ENCODE results near the gene FECH. TPM values are rescaled to one million over a fixed set of nuclear protein-coding genes. Genes with fewer than 3 reads are reported as not detected.

FECH gene
- total RNA-seq, 1 experiment from 2014 or later, result 83.4 TPM

GRCh38 chr18:57559314-57559713 lies 27.2 kb downstream of the FECH start:
- Histone ChIP-seq H2AFZ (no peak overlapping the region), H3K4me3 (no peak overlapping the region), H3K27me3 (ENCODE audit: insufficient read depth, low read depth) (no peaks in the 10 kb centered on the region), H3F3A (ENCODE audit: insufficient read depth, low read depth) (no peaks in the 10 kb centered on the region; the same call in none of the 2 replicates), H3K79me2 (ENCODE audit: low read depth) (no peaks in the 10 kb centered on the region), H3K9me3 (ENCODE audit: insufficient read depth, low read depth) (no peaks in the 10 kb centered on the region), H3K4me1 (replicated peaks; ENCODE audit: insufficient read depth) (no peaks in the 10 kb centered on the region), H3K4me2 (no peak overlapping the region), H3K27ac (no peak overlapping the region), H3K9me2 (ENCODE audit: insufficient read depth) (no peaks in the 10 kb centered on the region), H3K36me3 (ENCODE audit: low read depth) (peaks cover 36% of the 10 kb centered on the region), H4K20me1 (ENCODE audit: insufficient read depth) (peaks cover 6% of the 10 kb centered on the region)
- no TSS peak for BruUV-seq (replicated peaks)
- ChIA-PET CTCF (no interaction called here), POLR2A (ENCODE audit: unreplicated experiment) (no interaction called here)
- TF ChIP-seq EZH2 (IDR thresholded peaks at IDR 0.05; ENCODE audit: low read depth), result no peak
- DNase-seq, result no peak
- intact Hi-C loops (cut with micrococcal nuclease; ENCODE audit: unreplicated experiment), result no loop called here

- no peaks in the 10 kb centered on the region; the same call in 1 of the 2 replicates for H3F3A ChIP-seq (ENCODE audit: insufficient read depth, low read depth)
- H3K27me3 ChIP-seq (ENCODE audit: insufficient read depth, low read depth), result no peaks in the 10 kb centered on the region
- TF ChIP-seq CTCF (conservative IDR thresholded peaks at IDR 0.05) (no peak), EZH2 (IDR thresholded peaks at IDR 0.05; ENCODE audit: low read depth) (no peak)
- no peaks in the 10 kb centered on the region for H3K9me2 ChIP-seq (ENCODE audit: insufficient read depth)
- H3K36me3 ChIP-seq (ENCODE audit: low read depth), result peaks cover 21% of the 10 kb centered on the region; the same call in 1 of the 2 replicates
- CTCF ChIA-PET, result no interaction called here
- no peak overlapping the region for H3K4me2 ChIP-seq
- H4K20me1 ChIP-seq (ENCODE audit: insufficient read depth), result no peaks in the 10 kb centered on the region
- H2AFZ ChIP-seq, result no peak overlapping the region
- H3K4me3 ChIP-seq, result no peak overlapping the region
- intact Hi-C loops (cut with micrococcal nuclease; ENCODE audit: unreplicated experiment), result no loop called here
- no peak overlapping the region for H3K27ac ChIP-seq
- H3K79me2 ChIP-seq (ENCODE audit: low read depth), result no peaks in the 10 kb centered on the region
- POLR2A ChIA-PET (ENCODE audit: unreplicated experiment), result no interaction called here
- DNase-seq, result no peak
- H3K9me3 ChIP-seq (ENCODE audit: insufficient read depth, low read depth), result no peaks in the 10 kb centered on the region
- no peaks in the 10 kb centered on the region for H3K4me1 ChIP-seq (replicated peaks; ENCODE audit: insufficient read depth)
- no TSS peak for BruUV-seq (replicated peaks)
These were observed 31.4 kb downstream of the FECH start for GRCh38 chr18:57555134-57555533.

GRCh38 chr18:57550510-57550909 lies 36.0 kb downstream of the FECH start:
- H3K4me2 ChIP-seq, result no peak overlapping the region
- no peaks in the 10 kb centered on the region for H3K4me1 ChIP-seq (replicated peaks; ENCODE audit: insufficient read depth)
- H3K79me2 ChIP-seq (ENCODE audit: low read depth), result no peaks in the 10 kb centered on the region
- intact Hi-C loops (cut with micrococcal nuclease; ENCODE audit: unreplicated experiment), result no loop called here
- H3K36me3 ChIP-seq (ENCODE audit: low read depth), result peaks cover under 1% of the 10 kb centered on the region; the same call in 1 of the 2 replicates
- no TSS peak for BruUV-seq (replicated peaks)
- DNase-seq, result no peak
- H3K27me3 ChIP-seq (ENCODE audit: insufficient read depth, low read depth), result no peaks in the 10 kb centered on the region
- no peak for TF ChIP-seq CTCF (conservative IDR thresholded peaks at IDR 0.05)
- TF ChIP-seq EZH2 (IDR thresholded peaks at IDR 0.05; ENCODE audit: low read depth), result no peak
- no peak overlapping the region for H3K4me3 ChIP-seq
- no peaks in the 10 kb centered on the region for H3K9me3 ChIP-seq (ENCODE audit: insufficient read depth, low read depth)
- H3F3A ChIP-seq (ENCODE audit: insufficient read depth, low read depth), result no peaks in the 10 kb centered on the region
- CTCF ChIA-PET, result no interaction called here
- H3K27ac ChIP-seq, result no peak overlapping the region
- no peak overlapping the region for H2AFZ ChIP-seq
- H3K9me2 ChIP-seq (ENCODE audit: insufficient read depth), result no peaks in the 10 kb centered on the region
- POLR2A ChIA-PET (ENCODE audit: unreplicated experiment), result no interaction called here
- no peaks in the 10 kb centered on the region for H4K20me1 ChIP-seq (ENCODE audit: insufficient read depth)

GRCh38 chr18:57547260-57547659 lies 39.2 kb downstream of the FECH start:
- no TSS peak for BruUV-seq (replicated peaks)
- CTCF ChIA-PET, result no interaction called here
- no peaks in the 10 kb centered on the region for H3K9me2 ChIP-seq (ENCODE audit: insufficient read depth)
- no peak for DNase-seq
- H3F3A ChIP-seq (ENCODE audit: insufficient read depth, low read depth), result no peaks in the 10 kb centered on the region
- intact Hi-C loops (cut with micrococcal nuclease; ENCODE audit: unreplicated experiment), result no loop called here
- no peaks in the 10 kb centered on the region for H3K4me1 ChIP-seq (replicated peaks; ENCODE audit: insufficient read depth)
- no peaks in the 10 kb centered on the region for H3K79me2 ChIP-seq (ENCODE audit: low read depth)
- H3K36me3 ChIP-seq (ENCODE audit: low read depth), result no peaks in the 10 kb centered on the region
- POLR2A ChIA-PET (ENCODE audit: unreplicated experiment), result no interaction called here
- H2AFZ ChIP-seq, result no peak overlapping the region
- H4K20me1 ChIP-seq (ENCODE audit: insufficient read depth), result no peaks in the 10 kb centered on the region
- no peak overlapping the region for H3K4me2 ChIP-seq
- no peak overlapping the region for H3K27ac ChIP-seq
- no peaks in the 10 kb centered on the region for H3K9me3 ChIP-seq (ENCODE audit: insufficient read depth, low read depth)
- no peak overlapping the region for H3K4me3 ChIP-seq
- TF ChIP-seq CTCF (conservative IDR thresholded peaks at IDR 0.05), result no peak
- TF ChIP-seq EZH2 (IDR thresholded peaks at IDR 0.05; ENCODE audit: low read depth), result no peak
- H3K27me3 ChIP-seq (ENCODE audit: insufficient read depth, low read depth), result no peaks in the 10 kb centered on the region

Measured in PC-9 (cell line).